D721Med (cell line): ENCODE results near the gene UBL5.

Experiments
- DNase-seq: peaks from one replicate; pipeline ENCODE4 v3.0.0; 2011; ENCODE audit warnings: low spot score; ENCODE audit not compliant: insufficient read length
- FAIRE-seq: peaks from 2 replicates; lab custom pipeline; 2011; peaks lifted over from hg19 to GRCh38; lab: Jason Lieb, UNC
- TF ChIP-seq, protein P1 (sequence below): IDR thresholded peaks from 2 replicates; pipeline ENCODE4 v1.5.1; 2012; ENCODE audit warnings: mild to moderate bottlenecking, control low read depth; ENCODE audit not compliant: insufficient read depth; ENCODE audit errors: missing control alignments

Gene UBL5

DNA sequence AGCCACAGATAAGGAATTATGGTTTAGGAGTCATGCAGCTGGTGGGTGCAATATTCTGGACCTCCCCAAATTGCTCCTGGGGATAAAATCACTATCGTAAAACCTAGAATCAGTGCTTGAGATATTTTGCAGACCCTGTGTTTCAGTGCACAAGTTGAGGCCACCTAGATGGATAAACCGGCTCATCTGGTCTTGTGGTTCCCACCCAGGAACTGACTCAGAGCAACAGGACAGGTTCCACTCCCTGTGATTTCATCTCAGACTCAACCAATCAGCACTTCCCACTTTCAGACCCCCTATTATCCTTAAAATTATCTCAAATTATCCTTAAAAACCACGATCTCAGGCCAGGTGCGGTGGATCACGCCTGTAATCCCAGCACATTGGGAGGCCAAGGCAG, 29.8 kb upstream of the UBL5 start:
- FAIRE-seq (no peak), DNase-seq (no peak)
- TF ChIP-seq, protein P1, sequence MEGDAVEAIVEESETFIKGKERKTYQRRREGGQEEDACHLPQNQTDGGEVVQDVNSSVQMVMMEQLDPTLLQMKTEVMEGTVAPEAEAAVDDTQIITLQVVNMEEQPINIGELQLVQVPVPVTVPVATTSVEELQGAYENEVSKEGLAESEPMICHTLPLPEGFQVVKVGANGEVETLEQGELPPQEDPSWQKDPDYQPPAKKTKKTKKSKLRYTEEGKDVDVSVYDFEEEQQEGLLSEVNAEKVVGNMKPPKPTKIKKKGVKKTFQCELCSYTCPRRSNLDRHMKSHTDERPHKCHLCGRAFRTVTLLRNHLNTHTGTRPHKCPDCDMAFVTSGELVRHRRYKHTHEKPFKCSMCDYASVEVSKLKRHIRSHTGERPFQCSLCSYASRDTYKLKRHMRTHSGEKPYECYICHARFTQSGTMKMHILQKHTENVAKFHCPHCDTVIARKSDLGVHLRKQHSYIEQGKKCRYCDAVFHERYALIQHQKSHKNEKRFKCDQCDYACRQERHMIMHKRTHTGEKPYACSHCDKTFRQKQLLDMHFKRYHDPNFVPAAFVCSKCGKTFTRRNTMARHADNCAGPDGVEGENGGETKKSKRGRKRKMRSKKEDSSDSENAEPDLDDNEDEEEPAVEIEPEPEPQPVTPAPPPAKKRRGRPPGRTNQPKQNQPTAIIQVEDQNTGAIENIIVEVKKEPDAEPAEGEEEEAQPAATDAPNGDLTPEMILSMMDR: no peak

- FAIRE-seq (no peak), DNase-seq (no peak)
- TF ChIP-seq, protein P1: no peak
Observed at GRCh38 chr19:9799162-9799561, 28.6 kb upstream of the UBL5 start.

DNA sequence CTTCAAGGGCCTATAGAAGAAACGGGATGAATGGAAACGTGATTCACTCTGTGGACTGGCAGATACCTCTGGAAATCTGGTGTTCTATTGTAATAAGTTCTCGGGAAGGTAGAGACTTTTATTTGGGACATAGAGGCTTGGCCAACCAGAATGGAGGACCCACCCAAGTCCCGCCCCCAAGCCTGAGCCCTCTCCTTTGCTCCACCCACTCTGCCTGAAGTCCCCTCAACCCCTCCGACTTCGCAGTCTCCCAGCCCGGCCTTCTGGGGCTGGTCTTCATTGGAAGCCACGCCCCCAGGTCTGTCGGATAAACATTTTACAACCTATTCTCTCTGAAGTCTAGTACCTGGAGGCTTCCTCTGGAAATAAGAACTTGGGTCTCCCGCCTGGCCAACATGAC, 25.7 kb upstream of the UBL5 start:
- DNase-seq: no peak
- FAIRE-seq: no peak
- TF ChIP-seq, protein P1: no peak

DNA sequence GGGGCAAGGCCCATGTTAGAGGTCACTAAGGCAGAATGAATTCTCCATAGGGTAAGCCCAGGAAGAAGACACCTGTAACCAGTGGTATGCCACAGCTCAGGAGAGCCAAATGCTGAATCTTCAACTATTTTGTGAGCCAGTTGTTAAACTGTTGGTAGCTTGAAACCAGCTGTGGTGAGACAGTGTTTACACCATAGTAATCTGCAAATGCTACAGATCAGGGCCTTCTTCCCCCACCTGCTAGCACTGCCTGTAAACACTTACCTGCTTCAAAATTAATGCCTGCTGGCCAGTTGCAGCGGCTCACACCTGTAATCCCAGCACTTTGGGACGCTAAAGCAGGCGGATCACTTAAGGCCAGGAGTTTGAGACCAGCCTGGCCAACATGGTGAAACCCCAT, 20.9 kb upstream of the UBL5 start:
- TF ChIP-seq, protein P1: no peak
- DNase-seq (no peak), FAIRE-seq (no peak)

- FAIRE-seq (no peak), DNase-seq (no peak)
- TF ChIP-seq, protein P1: no peak
Observed at GRCh38 chr19:9808855-9809824, 18.6 kb upstream of the UBL5 start.

- TF ChIP-seq, protein P1: no peak
- DNase-seq (no peak), FAIRE-seq (no peak)
Observed at GRCh38 chr19:9811139-9811538, 16.6 kb upstream of the UBL5 start.

- DNase-seq: no peak
- TF ChIP-seq, protein P1: no peak
- FAIRE-seq: no peak
Observed at GRCh38 chr19:9818175-9818733, 9.5 kb upstream of the UBL5 start.
